Mesenchymal stem cell (in vitro differentiated cells and primary cell): ENCODE results near the gene LIPE.
"Not testable (repeated sequence)": the region's sequence is repeated elsewhere in the genome, so short reads cannot be mapped to it uniquely, and the experiment has no call there.

ENCODE experiments used
- DNase-seq: peaks from one replicate; pipeline ENCODE4 v3.0.0-alpha.2; 2013
- H2AFZ ChIP-seq: one replicate; pipeline ENCODE4 v1.6.1; 2013; ENCODE audit warnings: low read depth, mild to moderate bottlenecking, control low read depth, inconsistent platforms, low read length, moderate library complexity
- H2AK5ac ChIP-seq: 2 replicates; pipeline ENCODE4 v1.6.1; 2013; ENCODE audit warnings: low read length, moderate library complexity, mild to moderate bottlenecking, inconsistent platforms; ENCODE audit not compliant: severe bottlenecking
- H2BK120ac ChIP-seq: one replicate; pipeline ENCODE4 v1.6.1; 2013; ENCODE audit warnings: low read depth, mild to moderate bottlenecking, inconsistent platforms, low read length, moderate library complexity
- H2BK12ac ChIP-seq, 2 experiments: one replicate each; pipeline ENCODE4 v1.6.1; 2013; ENCODE audit warnings: inconsistent platforms in 2 of 2, low read length in 2 of 2, mild to moderate bottlenecking in 2 of 2, moderate library complexity in 2 of 2, control low read depth in 1 of 2
- H2BK15ac ChIP-seq: one replicate; pipeline ENCODE4 v1.6.1; 2013; ENCODE audit warnings: mild to moderate bottlenecking, low read depth, inconsistent platforms; ENCODE audit not compliant: poor library complexity, severe bottlenecking
- H2BK5ac ChIP-seq: 2 replicates; pipeline ENCODE4 v1.6.1; 2013; ENCODE audit warnings: low read depth, mild to moderate bottlenecking, low read length, control low read depth, inconsistent platforms; ENCODE audit not compliant: poor library complexity, severe bottlenecking
- H3K14ac ChIP-seq, 2 experiments: one replicate each; pipeline ENCODE4 v1.6.1; 2013; ENCODE audit warnings: inconsistent platforms in 2 of 2, low read length in 2 of 2, control low read depth in 1 of 2, mild to moderate bottlenecking in 1 of 2, moderate library complexity in 1 of 2
- H3K18ac ChIP-seq, 2 experiments: one replicate each; pipeline ENCODE4 v1.6.1; 2013; ENCODE audit warnings: inconsistent platforms in 2 of 2, low read length in 2 of 2, control low read depth in 1 of 2, low read depth in 1 of 2, mild to moderate bottlenecking in 1 of 2
- H3K23ac ChIP-seq, 2 experiments: one replicate each; pipeline ENCODE4 v1.6.1; 2013; ENCODE audit warnings: inconsistent platforms in 2 of 2, low read length in 2 of 2, mild to moderate bottlenecking in 2 of 2, moderate library complexity in 2 of 2, control low read depth in 1 of 2
- H3K27ac ChIP-seq: 2 replicates; pipeline ENCODE4 v1.5.1; 2013; ENCODE audit warnings: mild to moderate bottlenecking, moderate library complexity, low read length, control low read depth, inconsistent platforms; ENCODE audit not compliant: poor library complexity, severe bottlenecking
- H3K27me3 ChIP-seq, 2 experiments: 2 replicates each; pipeline versions ENCODE4 v1.6.1 to v1.7.0; 2013; ENCODE audit warnings: low read length in 2 of 2, mild to moderate bottlenecking in 2 of 2, moderate library complexity in 2 of 2, control low read depth in 1 of 2, inconsistent platforms in 1 of 2; ENCODE audit not compliant: control insufficient read depth in 1 of 2, insufficient read depth in 1 of 2
- H3K36me3 ChIP-seq, 2 experiments: 2 replicates each; pipeline versions ENCODE4 v1.6.1 to v1.7.0; 2013; ENCODE audit warnings: low read length in 2 of 2, control low read depth in 1 of 2, inconsistent platforms in 1 of 2, low read depth in 1 of 2, mild to moderate bottlenecking in 1 of 2; ENCODE audit not compliant: insufficient read depth in 2 of 2, control insufficient read depth in 1 of 2
- H3K4ac ChIP-seq, 2 experiments: one replicate each; pipeline ENCODE4 v1.6.1; 2013; ENCODE audit warnings: inconsistent platforms in 2 of 2, low read length in 2 of 2, mild to moderate bottlenecking in 2 of 2, moderate library complexity in 2 of 2, control low read depth in 1 of 2, low read depth in 1 of 2
- H3K4me1 ChIP-seq: 2 replicates; pipeline ENCODE4 v1.6.1; 2013; ENCODE audit warnings: low read depth, low read length, control low read depth; ENCODE audit not compliant: control insufficient read depth, insufficient read depth
- H3K4me2 ChIP-seq: 2 replicates; pipeline ENCODE4 v1.6.1; 2013; ENCODE audit warnings: low read length, mild to moderate bottlenecking, inconsistent platforms; ENCODE audit not compliant: poor library complexity, severe bottlenecking
- H3K4me3 ChIP-seq, 2 experiments: 2 replicates each; pipeline versions ENCODE4 v1.5.1 to v1.7.0; 2013; ENCODE audit warnings: low read length in 2 of 2, mild to moderate bottlenecking in 2 of 2, control low read depth in 1 of 2, low read depth in 1 of 2; ENCODE audit not compliant: insufficient read depth in 1 of 2
- H3K79me1 ChIP-seq: replicated peaks from 2 replicates; pipeline ENCODE4 v1.6.1; 2013; ENCODE audit warnings: mild to moderate bottlenecking, control low read depth, low read length, inconsistent platforms; ENCODE audit not compliant: poor library complexity, severe bottlenecking
- H3K9ac ChIP-seq: 2 replicates; pipeline ENCODE4 v1.7.0; 2013; ENCODE audit warnings: mild to moderate bottlenecking, low read length, moderate library complexity
- H3K9me3 ChIP-seq: 2 replicates; pipeline ENCODE4 v1.7.0; 2013; ENCODE audit warnings: mild to moderate bottlenecking, low read length; ENCODE audit not compliant: control insufficient read depth
- H4K8ac ChIP-seq: one replicate; pipeline ENCODE4 v1.6.1; 2013; ENCODE audit warnings: inconsistent platforms, mild to moderate bottlenecking, low read length, moderate library complexity
- H4K91ac ChIP-seq: one replicate; pipeline ENCODE4 v1.6.1; 2013; ENCODE audit warnings: mild to moderate bottlenecking, low read length, inconsistent platforms
- WGBS: methylation state at CpG from one replicate; pipeline ENCODE4 v1.1.7; 2013; ENCODE audit warnings: mixed read lengths; 5-methylcytosine and 5-hydroxymethylcytosine counted together

Gene LIPE

DNA sequence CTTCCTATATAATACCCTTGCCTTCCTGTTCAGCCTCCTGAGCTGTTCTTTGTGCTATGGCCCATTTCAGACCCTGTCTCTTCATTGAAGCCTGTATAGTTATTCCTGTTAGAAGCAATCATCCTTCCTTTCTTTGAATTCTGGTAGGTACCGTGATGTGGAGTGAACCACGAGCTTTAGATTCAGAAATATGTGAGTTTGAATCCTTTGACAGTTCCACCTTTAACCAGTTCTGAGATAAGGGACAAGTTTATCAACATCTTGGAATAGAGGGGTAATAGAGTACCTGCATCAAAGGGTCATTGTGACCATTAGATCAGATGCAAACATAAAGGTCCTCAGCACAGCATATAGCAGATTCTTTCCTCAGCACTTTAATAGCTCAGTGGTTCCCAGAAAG, 27.9 kb upstream of the LIPE start:
- Histone ChIP-seq H4K8ac (no peak overlapping the region), H3K4me2 (no peak overlapping the region), H2AFZ (no peak overlapping the region), H3K23ac (no peak overlapping the region), H2BK5ac (no peak overlapping the region), H2BK120ac (no peak overlapping the region), H3K27me3 (peaks cover 36 to 74% of the 10 kb centered on the region in 2 experiments), H3K79me1 (no peaks in the 10 kb centered on the region), H3K9me3 (no peaks in the 10 kb centered on the region), H2BK15ac (no peak overlapping the region), H3K9ac (no peak overlapping the region), H3K4me3 (no peak overlapping the region), H2BK12ac (no peak overlapping the region), H3K36me3 (no peaks in the 10 kb centered on the region), H2AK5ac (no peak overlapping the region), H4K91ac (no peak overlapping the region), H3K4me1 (no peaks in the 10 kb centered on the region), H3K27ac (no peak overlapping the region), H3K18ac (no peak overlapping the region), H3K14ac (no peak overlapping the region), H3K4ac (no peak overlapping the region)
- 80% methylated on average over 1 of the region's 2 CpGs for WGBS
- DNase-seq, result no peak

DNA sequence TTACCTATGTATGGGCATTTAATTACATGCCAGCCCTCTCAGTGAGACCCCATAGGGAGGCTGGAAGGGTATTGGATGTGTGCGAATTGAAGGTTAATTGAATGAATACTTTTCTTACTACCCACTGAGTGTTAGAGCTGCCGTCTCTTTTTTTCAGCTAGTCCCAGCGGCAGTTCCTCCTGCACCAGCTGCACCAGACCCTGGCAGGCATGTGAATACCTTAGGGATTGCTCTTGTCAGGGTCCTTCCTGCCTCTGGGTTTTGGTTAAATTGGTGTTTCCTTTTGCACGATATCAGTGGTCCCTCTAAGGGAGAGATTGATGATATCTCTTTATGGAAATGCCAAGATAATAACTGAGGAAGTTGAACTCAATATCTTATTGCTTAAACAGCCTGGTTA, 25.4 kb upstream of the LIPE start:
- H2BK5ac ChIP-seq, result no peak overlapping the region
- no peak overlapping the region for H2AFZ ChIP-seq
- H2BK15ac ChIP-seq, result no peak overlapping the region
- peaks cover 36 to 61% of the 10 kb centered on the region in 2 experiments for H3K27me3 ChIP-seq
- no peak for DNase-seq
- no peak overlapping the region for H3K23ac ChIP-seq
- H3K79me1 ChIP-seq, result no peaks in the 10 kb centered on the region
- no peak overlapping the region for H2BK12ac ChIP-seq
- no peak overlapping the region for H3K14ac ChIP-seq
- H4K91ac ChIP-seq, result no peak overlapping the region
- H3K27ac ChIP-seq, result no peak overlapping the region
- no peaks in the 10 kb centered on the region for H3K36me3 ChIP-seq
- no peak overlapping the region for H3K9ac ChIP-seq
- H3K4me3 ChIP-seq, result no peak overlapping the region
- H3K4ac ChIP-seq, result no peak overlapping the region
- WGBS, result 45% methylated on average over 3 of the region's 4 CpGs
- H3K9me3 ChIP-seq, result no peaks in the 10 kb centered on the region
- no peak overlapping the region for H2BK120ac ChIP-seq
- H3K18ac ChIP-seq, result no peak overlapping the region
- H4K8ac ChIP-seq, result no peak overlapping the region
- no peak overlapping the region for H3K4me2 ChIP-seq
- no peak overlapping the region for H2AK5ac ChIP-seq
- H3K4me1 ChIP-seq, result no peaks in the 10 kb centered on the region

DNA sequence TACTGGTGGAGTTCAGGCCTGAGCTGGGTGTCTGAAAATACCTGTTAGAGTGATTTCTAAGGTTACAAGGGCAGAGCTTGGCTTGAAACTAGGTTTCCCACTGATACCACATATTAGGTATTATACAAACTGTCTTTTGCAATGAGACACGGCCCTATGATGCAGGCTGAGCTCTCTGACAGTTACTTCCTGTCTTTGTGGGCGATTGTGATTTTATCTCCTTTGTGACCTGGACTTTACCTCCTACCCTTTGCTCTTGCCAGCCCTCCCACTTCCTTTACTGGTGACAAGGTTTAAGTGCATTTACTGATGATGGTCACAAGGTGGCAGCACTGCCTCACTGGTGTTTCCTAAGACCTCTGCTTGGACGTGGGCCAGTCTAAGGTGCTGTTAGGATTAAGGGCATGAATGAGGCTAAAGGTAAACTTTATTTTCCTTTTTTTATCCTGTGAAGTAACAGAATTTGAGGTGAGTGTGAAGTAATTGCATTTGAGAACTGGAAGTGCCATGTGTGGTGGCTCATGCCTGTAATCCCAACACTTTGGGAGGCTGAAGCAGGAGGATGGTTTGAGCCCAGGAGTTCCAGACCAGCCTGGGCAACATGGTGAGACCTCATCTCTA, 23.2 kb upstream of the LIPE start:
- H2AFZ ChIP-seq, result no peak overlapping the region
- H3K14ac ChIP-seq, result no peak overlapping the region
- H3K23ac ChIP-seq, result no peak overlapping the region
- no peak overlapping the region for H2AK5ac ChIP-seq
- H3K4me2 ChIP-seq, result no peak overlapping the region
- no peak overlapping the region for H2BK12ac ChIP-seq
- no peak overlapping the region for H2BK5ac ChIP-seq
- peak; percentile 76 for DNase-seq
- H3K27me3 ChIP-seq, result peaks cover 43 to 60% of the 10 kb centered on the region in 2 experiments
- H2BK120ac ChIP-seq, result no peak overlapping the region
- H2BK15ac ChIP-seq, result no peak overlapping the region
- no peaks in the 10 kb centered on the region for H3K9me3 ChIP-seq
- no peaks in the 10 kb centered on the region for H3K36me3 ChIP-seq
- H3K27ac ChIP-seq, result no peak overlapping the region
- 0% methylated on average over 3 of the region's 3 CpGs for WGBS
- H4K91ac ChIP-seq, result no peak overlapping the region
- H3K18ac ChIP-seq, result no peak overlapping the region
- no peak overlapping the region for H3K4ac ChIP-seq
- H4K8ac ChIP-seq, result no peak overlapping the region
- no peak overlapping the region for H3K4me3 ChIP-seq
- no peak overlapping the region for H3K9ac ChIP-seq
- H3K79me1 ChIP-seq, result no peaks in the 10 kb centered on the region
- no peaks in the 10 kb centered on the region for H3K4me1 ChIP-seq

DNA sequence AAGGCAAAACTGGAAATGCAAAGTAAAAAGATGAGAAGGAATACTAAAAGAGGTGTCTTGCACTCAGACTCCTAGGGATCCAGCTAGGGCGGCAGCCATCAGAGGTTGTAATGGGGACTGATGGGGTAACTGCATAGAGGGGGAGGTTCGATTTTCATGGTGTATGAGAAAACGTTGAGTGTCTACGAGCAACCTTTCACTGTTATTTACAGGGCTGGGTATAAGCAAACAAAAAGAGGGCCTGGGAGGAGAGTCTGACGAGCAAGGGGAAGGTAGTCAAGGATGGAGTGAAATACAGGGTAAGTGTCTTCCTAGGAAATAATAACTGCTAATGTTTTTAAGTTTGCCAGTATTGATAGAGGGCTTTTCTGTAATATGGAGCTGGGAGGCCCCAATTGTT, 21.1 kb upstream of the LIPE start:
- H3K27me3 ChIP-seq, result peaks cover 41 to 57% of the 10 kb centered on the region in 2 experiments
- H3K9ac ChIP-seq, H3K4me2 ChIP-seq, H3K4me1 ChIP-seq, H2BK120ac ChIP-seq, H2BK12ac ChIP-seq, H3K23ac ChIP-seq, H2AFZ ChIP-seq, H3K79me1 ChIP-seq, H3K18ac ChIP-seq, H3K27ac ChIP-seq, H3K4me3 ChIP-seq, H3K9me3 ChIP-seq, H2BK15ac ChIP-seq, H3K14ac ChIP-seq, H2AK5ac ChIP-seq, H4K8ac ChIP-seq, H3K36me3 ChIP-seq, DNase-seq, H2BK5ac ChIP-seq, H3K4ac ChIP-seq, H4K91ac ChIP-seq: not testable (repeated sequence)
- WGBS, result 60% methylated on average over 5 of the region's 5 CpGs
